Measurements from ENCODE around the gene FAM200A.
"Not testable (repeated sequence)": the region's sequence is repeated elsewhere in the genome, so short reads cannot be mapped to it uniquely, and the experiment has no call there.

The FAM200A gene

DNA sequence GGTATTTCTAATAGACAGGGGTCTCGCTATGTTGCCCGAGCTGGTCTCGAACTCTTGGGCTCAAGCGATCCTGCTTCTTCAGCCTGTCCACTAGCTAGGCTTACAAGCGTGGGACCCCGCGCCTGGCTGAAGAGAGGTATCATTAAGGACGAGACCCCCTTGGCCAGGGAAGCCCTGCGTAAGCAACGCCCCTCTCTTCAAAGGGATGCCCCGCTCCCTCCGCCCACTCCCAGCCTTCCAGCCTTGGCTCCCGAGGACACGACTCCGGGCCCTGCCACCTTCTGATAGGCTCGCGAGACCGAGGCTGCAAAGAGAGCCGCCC is 47.7 kb downstream of the FAM200A start:
- peak; percentile 97 for DNase-seq (ENCODE audit: low spot score)

DNA sequence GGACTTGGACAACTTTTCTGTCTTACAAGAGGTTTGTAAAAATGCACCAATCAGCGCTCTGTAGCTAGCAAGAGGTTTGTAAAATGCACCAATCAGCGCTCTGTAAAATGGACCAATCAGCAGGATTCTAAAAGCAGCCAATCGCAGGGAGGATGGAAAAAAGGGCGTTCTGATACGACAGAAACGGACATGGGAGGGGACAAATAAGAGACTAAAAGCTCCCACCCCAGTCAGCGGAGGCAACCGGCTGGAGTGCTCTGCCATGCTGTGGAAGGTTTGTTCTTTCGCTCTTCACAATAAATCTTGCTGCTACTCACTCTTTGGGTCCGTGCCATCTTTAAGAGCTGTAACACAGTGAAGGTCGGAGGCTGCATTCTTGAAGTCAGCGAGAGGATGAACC is 50.7 kb downstream of the FAM200A start:
- DNase-seq (ENCODE audit: low spot score), result not testable (repeated sequence)

DNA sequence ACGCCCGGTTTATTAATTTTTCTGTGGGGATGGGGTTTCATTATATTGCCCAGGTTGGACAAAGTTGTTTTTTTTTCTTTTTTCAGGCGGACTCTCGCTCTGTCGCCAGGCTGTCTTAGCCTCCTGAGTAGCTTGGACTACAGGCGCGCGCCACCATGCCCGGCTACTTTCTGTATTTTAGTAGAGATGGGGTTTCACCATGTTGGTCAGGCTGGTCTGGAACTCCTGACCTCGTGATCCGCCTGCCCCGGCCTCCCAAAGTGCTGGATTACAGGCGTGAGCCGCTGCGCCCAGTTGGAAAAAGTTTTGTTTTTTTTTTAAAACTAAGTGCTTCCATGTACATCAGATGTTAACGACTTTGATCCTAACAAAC is 51.3 kb downstream of the FAM200A start:
- no peak for DNase-seq (ENCODE audit: low spot score)

DNA sequence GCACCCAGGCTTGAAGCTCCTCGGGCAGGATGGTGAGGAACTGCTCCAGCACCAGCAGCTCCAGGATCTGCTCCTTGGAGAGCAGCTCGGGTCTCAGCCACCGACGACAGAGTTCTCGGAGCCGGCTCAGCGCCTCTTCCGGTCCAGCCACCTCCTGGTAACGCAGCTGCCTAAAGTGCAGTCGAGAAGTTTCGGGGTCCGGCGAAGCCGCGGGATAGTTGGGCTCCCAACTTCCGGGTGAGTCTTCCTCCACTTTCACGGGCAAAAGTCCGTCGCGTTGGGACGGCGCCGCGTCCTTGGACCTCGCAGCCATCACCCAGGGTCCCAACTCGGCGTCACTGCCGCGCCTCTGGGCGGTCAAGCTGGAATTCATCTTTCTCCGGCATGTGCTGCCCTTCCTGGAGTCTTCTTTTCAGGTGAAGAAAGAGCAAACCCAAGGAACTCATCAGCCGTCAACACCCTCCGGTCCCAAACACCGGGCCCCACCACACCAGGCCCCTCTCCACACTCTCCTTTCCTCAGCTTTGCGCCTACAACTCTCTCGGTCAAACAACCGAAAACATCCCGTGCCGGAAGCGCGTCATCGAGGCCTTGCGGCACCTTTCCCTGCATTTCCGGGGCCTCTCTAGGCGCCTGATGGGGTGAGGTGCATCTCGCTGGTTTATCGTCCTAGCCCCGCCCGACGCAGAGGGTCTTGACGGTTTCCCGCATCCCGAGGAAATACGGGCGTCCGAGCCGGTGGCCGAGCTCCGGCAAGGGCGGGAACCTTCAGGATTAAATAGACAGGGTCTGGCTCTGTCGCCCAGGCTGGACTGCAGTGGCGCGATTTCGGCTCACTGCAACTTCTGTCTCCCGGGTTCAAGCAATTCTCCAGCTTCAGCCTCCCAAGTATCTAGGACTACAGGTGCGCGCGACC is 51.9 kb downstream of the FAM200A start, which contains the start of gene ZNF394:
TSS of gene ZNF394 (minus strand) at position 561 of the 916 bp plus-strand sequence. CDS start at position 373, 188 bp downstream.
- peak; percentile 94 for DNase-seq (ENCODE audit: low spot score)

DNA sequence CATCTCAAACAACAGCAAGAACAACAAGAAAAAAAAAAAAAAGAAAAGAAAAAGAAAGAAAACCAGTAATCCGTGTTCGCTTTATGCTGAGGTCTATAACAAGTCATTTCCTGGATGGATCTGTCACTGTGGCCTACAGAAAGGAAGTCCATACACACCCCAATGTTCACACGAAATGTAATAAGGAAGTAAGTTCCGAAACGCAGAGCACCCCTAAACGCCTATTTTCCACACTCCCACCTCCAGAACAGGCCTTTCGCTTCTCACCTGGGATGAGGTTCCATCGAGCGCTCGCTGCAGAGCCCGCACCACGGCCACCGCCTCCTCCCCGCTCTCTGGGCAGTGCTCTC is 52.6 kb downstream of the FAM200A start:
- DNase-seq (ENCODE audit: low spot score), result no peak

DNA sequence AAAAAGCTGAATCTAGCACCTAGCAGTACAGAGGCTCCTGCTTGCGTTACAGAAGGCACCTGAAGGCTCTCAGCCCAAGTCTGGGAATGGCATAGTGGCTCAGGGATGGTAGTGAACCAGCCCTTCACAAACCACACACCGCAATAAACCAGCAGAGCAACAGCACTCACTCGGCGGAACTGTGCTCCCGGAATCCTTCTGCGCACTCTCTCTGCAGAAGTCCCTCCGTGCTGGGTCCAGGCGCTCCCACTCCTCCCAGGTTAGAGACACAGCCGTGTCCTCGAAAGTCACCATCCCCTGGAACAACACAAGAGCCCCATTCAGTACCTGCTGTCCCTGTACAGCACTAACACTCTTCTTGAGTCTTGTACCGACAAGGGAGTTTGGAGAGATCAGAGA is 53.4 kb downstream of the FAM200A start:
- no peak for DNase-seq (ENCODE audit: low spot score)

DNA sequence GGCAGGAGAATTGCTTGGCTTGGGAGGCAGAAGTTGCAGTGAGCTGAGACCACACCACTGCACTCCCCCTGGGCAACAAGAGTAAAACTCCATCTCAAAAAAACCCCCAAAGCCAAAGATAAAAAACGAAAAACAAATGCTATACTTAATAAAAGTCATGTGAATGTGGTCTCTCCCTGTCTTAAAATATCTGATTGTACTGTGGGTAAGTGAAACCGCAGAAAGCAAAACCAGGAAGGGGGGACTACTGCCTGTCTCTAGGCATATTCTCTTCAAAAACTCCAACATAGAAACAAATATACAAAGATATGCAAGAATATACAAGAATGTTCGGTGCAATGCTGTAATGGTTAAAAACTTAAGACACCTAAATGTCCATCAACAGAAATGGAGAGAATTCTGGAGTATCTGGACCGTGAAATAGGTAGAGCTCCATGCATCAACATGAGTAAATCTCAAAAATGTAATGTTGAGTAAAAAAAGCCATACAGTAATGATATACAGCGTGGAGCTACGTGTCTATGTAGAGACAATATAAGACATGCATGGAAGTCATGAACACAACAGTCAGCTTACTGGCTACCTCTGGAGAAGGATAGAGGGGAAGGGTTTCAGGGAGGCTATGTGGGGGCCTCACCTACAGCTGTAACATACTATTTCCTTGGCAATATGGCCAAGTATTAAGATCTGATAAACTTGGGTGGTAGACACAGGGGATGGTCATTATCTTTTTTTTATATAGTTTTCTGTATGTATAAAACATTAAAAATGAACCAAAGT is 54.0 kb downstream of the FAM200A start:
- DNase-seq (ENCODE audit: low spot score), result no peak

Measured in AG20443 (cell line).